ENCODE measurements around the gene TSPEAR. TPM values are rescaled to one million over a fixed set of nuclear protein-coding genes. Genes with fewer than 3 reads are reported as not detected.
"Not testable (repeated sequence)": the region's sequence is repeated elsewhere in the genome, so short reads cannot be mapped to it uniquely, and the experiment has no call there.

The TSPEAR gene
- total RNA-seq, 2 donors from 2014 or later = not detected

DNA sequence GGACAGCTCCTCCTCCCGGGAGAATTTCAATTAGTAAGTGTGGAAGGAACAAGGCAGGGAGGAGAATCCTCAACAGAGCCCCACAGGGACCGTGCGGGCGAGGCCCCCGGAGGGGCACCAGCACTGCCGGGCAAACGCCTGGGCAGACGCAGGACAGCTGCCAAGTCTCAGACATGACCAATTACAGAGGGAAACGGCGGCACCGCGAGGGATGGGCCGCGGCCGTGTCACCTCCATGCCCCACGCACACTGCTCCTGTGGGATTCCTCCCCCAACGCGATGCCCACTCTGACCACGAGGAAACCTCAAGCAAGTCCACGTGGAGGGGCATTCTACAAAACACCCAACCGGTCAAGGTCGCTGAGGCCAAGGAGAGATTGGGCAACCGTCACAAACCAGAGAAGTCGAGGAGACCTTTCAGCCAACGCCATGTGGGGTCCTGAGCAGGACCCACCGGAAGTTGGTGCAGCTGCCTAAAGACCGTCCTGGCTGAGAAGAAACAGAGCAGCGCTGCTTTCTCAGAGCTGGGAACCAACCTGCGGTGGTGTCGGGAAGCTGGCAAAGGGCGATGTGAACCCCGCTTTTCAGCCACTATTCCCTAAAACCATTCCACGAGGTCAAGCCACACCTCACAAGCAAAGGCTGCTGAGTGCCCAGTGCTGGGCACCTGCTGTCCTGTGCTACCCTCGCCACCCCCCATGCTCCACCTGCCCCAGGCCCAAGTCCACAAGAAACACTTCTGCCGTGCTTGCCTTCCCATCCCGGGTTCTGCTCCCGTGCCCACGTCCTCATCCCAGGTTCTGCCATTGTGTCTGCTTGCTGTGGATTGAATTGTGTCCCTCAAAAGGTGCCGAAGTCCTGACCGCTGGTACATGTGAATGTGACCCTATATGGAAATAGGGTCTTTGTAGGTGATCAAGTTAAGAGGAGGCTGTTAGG lies 139.3 kb downstream of the TSPEAR start:
- Mint-ChIP-seq H3K27ac (no peak overlapping the region), H3K4me3 (no peak overlapping the region), H3K4me1 (peaks cover 8% of the 10 kb centered on the region), H3K27me3 (peaks cover 39% of the 10 kb centered on the region), H3K36me3 (ENCODE audit: low read depth) (peaks cover 2% of the 10 kb centered on the region)
- no peaks in the 10 kb centered on the region for H3K9me3 ChIP-seq (ENCODE audit: control insufficient read depth, low read length, poor library complexity, severe bottlenecking)
- ATAC-seq (no peak), DNase-seq (no peak)

- ATAC-seq = no peak
- Mint-ChIP-seq H3K4me3 (no peak overlapping the region), H3K4me1 (peaks cover 8% of the 10 kb centered on the region), H3K36me3 (ENCODE audit: low read depth) (peaks cover 2% of the 10 kb centered on the region), H3K27me3 (peaks cover 39% of the 10 kb centered on the region), H3K27ac (no peak overlapping the region)
- no peaks in the 10 kb centered on the region for H3K9me3 ChIP-seq (ENCODE audit: control insufficient read depth, low read length, poor library complexity, severe bottlenecking)
- DNase-seq = no peak
Observed at GRCh38 chr21:44571296-44571695, 140.1 kb downstream of the TSPEAR start.

- peaks cover 12% of the 10 kb centered on the region for H3K4me1 Mint-ChIP-seq
- H3K36me3 Mint-ChIP-seq (ENCODE audit: low read depth) = peaks cover 2% of the 10 kb centered on the region
- peaks cover 31% of the 10 kb centered on the region for H3K27me3 Mint-ChIP-seq
- ATAC-seq (no peak), DNase-seq (no peak)
- no peaks in the 10 kb centered on the region for H3K9me3 ChIP-seq (ENCODE audit: control insufficient read depth, low read length, poor library complexity, severe bottlenecking)
- no peak overlapping the region for H3K4me3 Mint-ChIP-seq
- no peak overlapping the region for H3K27ac Mint-ChIP-seq
Observed at GRCh38 chr21:44569861-44570517, 141.4 kb downstream of the TSPEAR start.

- no peaks in the 10 kb centered on the region for H3K9me3 ChIP-seq (ENCODE audit: control insufficient read depth, low read length, poor library complexity, severe bottlenecking)
- no peak for DNase-seq
- Mint-ChIP-seq H3K27me3 (peaks cover 21% of the 10 kb centered on the region), H3K36me3 (ENCODE audit: low read depth) (peaks cover 2% of the 10 kb centered on the region), H3K4me3 (no peak overlapping the region), H3K27ac (peak overlapping the region; percentile 60), H3K4me1 (peaks cover 9% of the 10 kb centered on the region)
- ATAC-seq = no peak
Observed at GRCh38 chr21:44568667-44569556, 142.5 kb downstream of the TSPEAR start.

- Mint-ChIP-seq H3K4me1 (peaks cover 9% of the 10 kb centered on the region), H3K36me3 (ENCODE audit: low read depth) (peaks cover 2% of the 10 kb centered on the region), H3K27ac (no peak overlapping the region), H3K4me3 (no peak overlapping the region), H3K27me3 (peaks cover 19% of the 10 kb centered on the region)
- no peak for DNase-seq
- no peaks in the 10 kb centered on the region for H3K9me3 ChIP-seq (ENCODE audit: control insufficient read depth, low read length, poor library complexity, severe bottlenecking)
- no peak for ATAC-seq
Observed at GRCh38 chr21:44568261-44568660, 143.1 kb downstream of the TSPEAR start.

DNA sequence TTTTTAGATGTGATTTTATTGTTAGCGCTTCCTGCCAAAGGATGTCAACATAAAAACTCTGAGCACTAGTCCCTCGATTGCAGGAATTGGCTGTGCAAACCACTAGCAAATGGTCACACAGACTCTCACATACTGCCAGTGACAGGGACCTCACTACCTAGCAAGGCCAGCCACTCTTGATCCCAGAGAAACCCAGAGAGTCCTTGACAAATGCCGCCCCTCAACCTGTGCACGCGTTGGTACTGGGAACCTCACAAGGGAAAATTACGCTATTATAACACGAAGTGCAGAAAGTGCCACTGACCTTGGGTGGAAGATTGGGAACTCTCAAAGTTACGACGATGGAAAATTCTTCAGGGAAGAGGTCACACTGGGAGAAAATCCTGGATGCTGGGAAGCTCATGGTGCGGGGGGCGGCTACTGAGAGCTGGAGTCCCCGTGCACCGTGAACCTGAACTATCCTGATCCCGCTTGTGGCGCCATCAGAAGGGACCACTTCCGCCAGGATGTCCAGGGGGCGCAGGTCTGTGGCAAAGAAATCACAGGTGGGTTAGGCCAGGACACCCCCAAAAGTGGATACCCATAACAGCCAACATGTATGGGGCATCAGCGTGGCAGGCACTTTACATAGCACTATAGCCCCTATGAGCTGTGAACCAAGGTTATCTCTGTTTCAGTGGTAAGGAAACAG lies 143.7 kb downstream of the TSPEAR start:
- H3K27me3 Mint-ChIP-seq = peaks cover 16% of the 10 kb centered on the region
- no peak overlapping the region for H3K27ac Mint-ChIP-seq
- H3K4me3 Mint-ChIP-seq = no peak overlapping the region
- peaks cover 9% of the 10 kb centered on the region for H3K4me1 Mint-ChIP-seq
- H3K36me3 Mint-ChIP-seq (ENCODE audit: low read depth) = peaks cover 2% of the 10 kb centered on the region
- no peak for ATAC-seq
- H3K9me3 ChIP-seq (ENCODE audit: control insufficient read depth, low read length, poor library complexity, severe bottlenecking) = no peaks in the 10 kb centered on the region
- no peak for DNase-seq

GRCh38 chr21:44566403-44566802 lies 145.0 kb downstream of the TSPEAR start:
- Mint-ChIP-seq H3K4me3 (no peak overlapping the region), H3K27me3 (peaks cover 8% of the 10 kb centered on the region), H3K4me1 (peaks cover 7% of the 10 kb centered on the region), H3K36me3 (ENCODE audit: low read depth) (no peaks in the 10 kb centered on the region), H3K27ac (no peak overlapping the region)
- no peaks in the 10 kb centered on the region for H3K9me3 ChIP-seq (ENCODE audit: control insufficient read depth, low read length, poor library complexity, severe bottlenecking)
- DNase-seq = no peak
- no peak for ATAC-seq

DNA sequence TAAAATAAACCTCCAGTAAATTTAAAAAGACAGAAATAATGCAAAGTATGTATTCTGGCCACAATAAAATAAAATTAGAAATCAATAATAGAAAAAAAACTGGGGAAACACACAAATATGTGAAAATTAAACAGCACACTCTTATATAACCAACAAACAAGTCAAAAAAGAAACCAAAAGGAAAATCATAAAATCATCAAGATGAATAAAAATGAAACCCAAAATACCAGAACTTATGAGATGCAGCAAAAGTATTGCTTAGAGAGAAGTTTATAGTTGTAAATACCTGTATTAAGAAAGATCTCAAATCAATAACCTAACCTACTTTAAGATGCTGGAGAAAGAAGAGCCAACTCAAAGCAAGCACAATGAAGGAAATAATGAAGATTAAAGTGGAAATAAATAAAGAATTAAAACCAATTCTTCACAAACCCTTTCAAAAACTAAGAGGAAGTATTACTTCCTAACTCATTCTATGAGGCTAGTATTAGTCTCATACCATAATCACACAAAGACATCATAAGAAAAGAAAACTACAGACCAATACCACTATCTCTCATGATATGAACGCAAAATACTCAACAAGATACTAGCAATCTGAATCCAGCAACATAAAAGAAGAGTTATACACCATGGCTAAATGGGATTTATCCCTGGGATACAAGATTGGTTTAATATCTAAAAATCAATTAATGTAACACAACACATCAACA lies 146.3 kb downstream of the TSPEAR start:
- H3K4me3 Mint-ChIP-seq = peak overlapping the region; percentile 31
- peak overlapping the region; percentile 48 for H3K27ac Mint-ChIP-seq
- H3K4me1 Mint-ChIP-seq = peaks cover 7% of the 10 kb centered on the region
- H3K9me3 ChIP-seq (ENCODE audit: control insufficient read depth, low read length, poor library complexity, severe bottlenecking) = no peaks in the 10 kb centered on the region
- peaks cover 8% of the 10 kb centered on the region for H3K27me3 Mint-ChIP-seq
- ATAC-seq = no peak
- DNase-seq = no peak
- no peaks in the 10 kb centered on the region for H3K36me3 Mint-ChIP-seq (ENCODE audit: low read depth)

DNA sequence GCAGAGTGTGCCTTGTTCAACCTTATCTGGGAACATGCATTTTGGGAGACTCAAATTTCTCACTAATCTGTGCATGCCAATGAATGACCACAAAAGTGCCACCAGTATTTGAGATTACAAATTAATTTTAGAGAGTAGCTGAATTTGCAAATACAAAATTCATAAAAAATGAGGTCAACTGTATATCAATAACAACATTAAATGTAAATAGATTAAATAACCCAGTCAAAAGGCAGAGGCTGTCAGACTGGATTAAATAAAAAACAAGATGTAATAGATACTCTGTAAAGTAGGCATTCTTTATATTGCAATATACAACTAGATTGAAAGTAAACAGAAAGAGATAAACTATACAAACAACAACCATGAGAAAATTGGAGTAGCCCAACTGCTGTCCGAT lies 147.3 kb downstream of the TSPEAR start:
- Mint-ChIP-seq H3K4me3 (no peak overlapping the region), H3K27ac (no peak overlapping the region)

DNA sequence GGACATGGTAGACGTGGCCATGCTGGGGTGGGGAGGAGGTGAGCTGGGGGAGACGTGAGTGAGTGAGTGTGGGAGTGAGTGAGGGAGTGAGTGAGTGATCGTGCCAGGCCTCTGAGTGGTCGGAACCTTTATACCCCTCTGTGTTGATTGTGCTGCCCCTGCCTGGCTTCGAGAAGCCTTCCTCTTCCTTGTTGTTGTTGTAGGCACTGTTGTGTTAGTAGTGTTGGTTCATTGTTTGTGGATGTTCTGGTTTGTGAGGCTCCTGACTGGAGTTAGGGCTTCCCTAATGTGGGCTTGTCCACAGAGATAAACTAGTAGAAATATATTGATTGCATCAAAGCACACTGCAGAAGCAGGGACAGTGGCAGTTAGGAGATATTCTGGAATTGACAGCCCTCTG lies 152.7 kb downstream of the TSPEAR start, which contains the start of gene KRTAP10-3:
Gene KRTAP10-3 (minus strand): TSS at position 101 of the 400 bp plus-strand sequence. CDS start 80 bp downstream, at position 21.
- H3K9me3 ChIP-seq (ENCODE audit: control insufficient read depth, low read length, poor library complexity, severe bottlenecking) = no peaks in the 10 kb centered on the region
- Mint-ChIP-seq H3K27me3 (no peaks in the 10 kb centered on the region), H3K27ac (no peak within 1 kb of the TSS), H3K4me3 (no peak within 1 kb of the TSS), H3K36me3 (ENCODE audit: low read depth) (no peaks in the 10 kb centered on the region), H3K4me1 (no peaks in the 10 kb centered on the region)
- no peak for ATAC-seq
- DNase-seq = no peak

More for the DNA sequence above, 147.3 kb downstream of the TSPEAR start:
- Mint-ChIP-seq H3K36me3 (ENCODE audit: low read depth) (no peaks in the 10 kb centered on the region), H3K27me3 (peaks cover 6% of the 10 kb centered on the region), H3K4me1 (peaks cover 7% of the 10 kb centered on the region)
- no peak for DNase-seq
- no peak for ATAC-seq
- H3K9me3 ChIP-seq (ENCODE audit: control insufficient read depth, low read length, poor library complexity, severe bottlenecking) = no peaks in the 10 kb centered on the region

GRCh38 chr21:44558329-44558675 lies 153.1 kb downstream of the TSPEAR start:
- H3K36me3 Mint-ChIP-seq (ENCODE audit: low read depth); H3K27me3 Mint-ChIP-seq; H3K4me1 Mint-ChIP-seq; H3K27ac Mint-ChIP-seq; DNase-seq; H3K9me3 ChIP-seq (ENCODE audit: control insufficient read depth, low read length, poor library complexity, severe bottlenecking); H3K4me3 Mint-ChIP-seq; ATAC-seq: not testable (repeated sequence)
